Esophagus squamous epithelium (tissue), 5 donors: ENCODE results near the gene CALU. TPM values are rescaled to one million over a fixed set of nuclear protein-coding genes. Genes with fewer than 3 reads are reported as not detected.

Experiments
- DNase-seq: peaks from one replicate; lab custom pipeline; 2025; lab: John Stamatoyannopoulos, UW
- H3K27ac ChIP-seq, 4 donors: fragments of 200-600 bp; sonication (generic); one replicate each; pipeline ENCODE4 v1.5.1; 2016 to 2019; ENCODE audit warnings: mild to moderate bottlenecking in 1 of 4
- H3K27me3 ChIP-seq, 4 donors: fragments of 200-600 bp; sonication (generic); 1 replicate in 3 of 4; 2 replicates in 1 of 4; pipeline versions ENCODE4 v1.5.1 to v1.6.0; 2017 to 2021; ENCODE audit warnings: antibody characterized with exemption in 1 of 4
- H3K36me3 ChIP-seq, 3 donors: fragments of 200-600 bp; sonication (generic); one replicate each; pipeline ENCODE4 v1.5.1; 2016 to 2019
- H3K4me1 ChIP-seq, 3 donors: fragments of 200-600 bp; sonication (generic); one replicate each; pipeline ENCODE4 v1.5.1; 2017 to 2019
- H3K4me3 ChIP-seq, 4 donors: fragments of 200-600 bp; sonication (generic); 1 replicate in 3 of 4; 2 replicates in 1 of 4; pipeline ENCODE4 v1.5.1; 2016 to 2019; ENCODE audit warnings: mild to moderate bottlenecking in 2 of 4, moderate library complexity in 1 of 4
- H3K9me3 ChIP-seq, 3 donors: fragments of 200-600 bp; sonication (generic); one replicate each; pipeline ENCODE4 v1.5.1; 2016 to 2019
- CTCF ChIP-seq, 6 experiments: fragments of 450-650 bp in 4 of 6; fragments of 200-600 bp in 2 of 6; sonication (generic) in 2 of 6; IDR thresholded peaks; one replicate each; pipeline ENCODE4 v1.5.1; 2016 to 2019; ENCODE audit warnings: antibody characterized with exemption in 6 of 6, mild to moderate bottlenecking in 4 of 6, moderate library complexity in 4 of 6
- POLR2A ChIP-seq, 4 donors: fragments of 450-650 bp; IDR thresholded peaks; one replicate each; pipeline ENCODE4 v1.6.1; 2017; ENCODE audit warnings: antibody characterized with exemption in 4 of 4, mild to moderate bottlenecking in 4 of 4, moderate library complexity in 3 of 4
- WGBS, 2 donors: methylation state at CpG; one replicate each; pipeline ENCODE4 v1.1.5; 2018; 5-methylcytosine and 5-hydroxymethylcytosine counted together
- intact Hi-C: fragments of 100-400 bp; cut with DNase I; formaldehyde crosslinking; loops from one replicate; pipeline ENCODE4 v1.15.0; 2022
- total RNA-seq, 4 donors: library from RNA; depleted of rRNA; stranded (reverse); fragments of >200 nt; gene quantifications; one replicate each; pipeline ENCODE4 v1.1.0, GENCODE V29; 2016
- donor health status: DM: yes; HTN: yes; CAD: no.

CALU gene
- total RNA-seq, 4 donors from 2014 or later, result 23.5 to 66.6 (median 50.8) TPM

GRCh38 chr7:128792471-128793180 is 53.5 kb downstream of the CALU start:
- peak overlapping the region in 1 of 4 donors; percentile 90 for H3K4me3 ChIP-seq

GRCh38 chr7:128793181-128793547 is 54.0 kb downstream of the CALU start:
- peaks cover 9 to 34% (median 9%) of the 10 kb centered on the region in 3 donors for H3K4me1 ChIP-seq
- intact Hi-C loops, result no loop called here

More at GRCh38 chr7:128792471-128793180, 53.5 kb downstream of the CALU start:
- Histone ChIP-seq H3K9me3 (no peaks in the 10 kb centered on the region), H3K36me3 (no peaks in the 10 kb centered on the region), H3K4me1 (peaks cover 9 to 34% (median 9%) of the 10 kb centered on the region in 3 donors), H3K27ac (no peak overlapping the region), H3K27me3 (peaks cover 0 to 27% (median 2%) of the 10 kb centered on the region in 4 donors)
- TF ChIP-seq POLR2A (IDR thresholded peaks at IDR 0.05) (no peak), CTCF (IDR thresholded peaks at IDR 0.05) (no peak)
- 64 to 70% methylated on average over 6 of the region's 10 CpGs for WGBS, 2 donors
- DNase-seq, result no peak
- intact Hi-C loops, result no loop called here

GRCh38 chr7:128794020-128794419 is 54.9 kb downstream of the CALU start:
- Histone ChIP-seq H3K36me3 (no peaks in the 10 kb centered on the region), H3K4me3 (no peak overlapping the region), H3K27ac (no peak overlapping the region), H3K9me3 (no peaks in the 10 kb centered on the region), H3K4me1 (peaks cover 9 to 34% (median 9%) of the 10 kb centered on the region in 3 donors), H3K27me3 (peaks cover 0 to 27% (median 2%) of the 10 kb centered on the region in 4 donors)
- DNase-seq, result no peak
- intact Hi-C loops, result no loop called here
- no peak for TF ChIP-seq POLR2A (IDR thresholded peaks at IDR 0.05)
- no peak for TF ChIP-seq CTCF (IDR thresholded peaks at IDR 0.05)
- whole genome bisulfite sequencing, 2 donors, result 29 to 69% methylated on average over 2 of the region's 3 CpGs

More at GRCh38 chr7:128793181-128793547, 54.0 kb downstream of the CALU start:
- Histone ChIP-seq H3K36me3 (no peaks in the 10 kb centered on the region), H3K27ac (no peak overlapping the region), H3K4me3 (no peak overlapping the region), H3K9me3 (no peaks in the 10 kb centered on the region), H3K27me3 (peaks cover 0 to 27% (median 2%) of the 10 kb centered on the region in 4 donors)
- 94 to 99% methylated on average over 5 of the region's 5 CpGs for WGBS, 2 donors
- TF ChIP-seq POLR2A (IDR thresholded peaks at IDR 0.05) (no peak), CTCF (IDR thresholded peaks at IDR 0.05) (no peak)
- no peak for DNase-seq

- Histone ChIP-seq H3K36me3 (no peaks in the 10 kb centered on the region), H3K4me1 (peaks cover 9 to 34% (median 9%) of the 10 kb centered on the region in 3 donors), H3K4me3 (no peak overlapping the region), H3K9me3 (no peaks in the 10 kb centered on the region), H3K27me3 (peaks cover 0 to 27% (median 2%) of the 10 kb centered on the region in 4 donors), H3K27ac (no peak overlapping the region)
- no peak for TF ChIP-seq POLR2A (IDR thresholded peaks at IDR 0.05)
- TF ChIP-seq CTCF (IDR thresholded peaks at IDR 0.05), result no peak
- no peak for DNase-seq
- intact Hi-C loops, result no loop called here
- 81 to 89% methylated on average over 5 to 7 of the region's 8 CpGs for WGBS, 2 donors
These were observed 55.3 kb downstream of the CALU start for GRCh38 chr7:128794436-128794835.

GRCh38 chr7:128795129-128795528 is 56.0 kb downstream of the CALU start:
- Histone ChIP-seq H3K27me3 (peaks cover 0 to 27% (median 2%) of the 10 kb centered on the region in 4 donors), H3K27ac (no peak overlapping the region), H3K4me1 (peaks cover 9 to 33% (median 9%) of the 10 kb centered on the region in 3 donors), H3K36me3 (no peaks in the 10 kb centered on the region), H3K4me3 (no peak overlapping the region), H3K9me3 (no peaks in the 10 kb centered on the region)
- TF ChIP-seq CTCF (IDR thresholded peaks at IDR 0.05) (no peak), POLR2A (IDR thresholded peaks at IDR 0.05) (no peak)
- WGBS, 2 donors, result 70 to 88% methylated on average over 1 to 4 of the region's 4 CpGs
- intact Hi-C loops, result no loop called here
- DNase-seq, result no peak
